ENCODE data around the gene C3orf18. TPM values are rescaled to one million over a fixed set of nuclear protein-coding genes. Genes with fewer than 3 reads are reported as not detected.

The C3orf18 gene
- total RNA-seq, 2 experiments from 2014 or later, result 16.7 to 17.0 TPM

DNA sequence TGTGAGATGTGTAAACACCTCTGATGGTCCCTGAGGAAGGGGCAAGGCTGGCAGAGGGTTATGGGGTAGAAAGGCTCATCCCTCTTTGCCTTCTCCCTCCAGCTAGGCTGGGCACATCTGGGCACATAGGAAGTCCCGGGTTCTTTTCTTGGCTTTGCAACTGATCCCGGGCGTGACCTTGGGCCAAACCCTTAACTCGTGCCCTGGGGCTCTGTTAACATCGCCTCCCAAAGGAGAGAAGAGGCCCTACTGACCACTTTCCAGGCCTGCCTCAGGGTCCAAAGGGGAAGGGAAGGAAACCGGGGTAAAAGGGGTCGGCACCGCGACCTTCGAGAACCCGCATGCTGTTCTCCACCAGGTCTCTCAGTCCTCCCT lies 549 bp downstream of the C3orf18 start:
- no peak for DNase-seq
- peak overlapping the region; percentile 23 for H3K27ac Mint-ChIP-seq
- H3K4me1 Mint-ChIP-seq (ENCODE audit: low read depth), result peaks cover 36% of the 10 kb centered on the region
- no peaks in the 10 kb centered on the region for H3K27me3 Mint-ChIP-seq
- ChIA-PET POLR2A (interaction anchor here (1.2 to 14.0 kb wide), 3 partner anchors 23 to 216 kb away, joined by 3 to 1013 read pairs (median 510); partner anchors contain the start of genes CISH, CYB561D2, MAPKAPK3 and NPRL2), CTCF (interaction anchor here (1.0 to 14.6 kb wide), 6 partner anchors 17 to 108 kb away, joined by 4 to 908 read pairs (median 10); partner anchors contain the start of genes CISH, DOCK3 and MAPKAPK3)
- H3K4me3 Mint-ChIP-seq, result peak overlapping the region; percentile 76
- intact Hi-C loops (cut with micrococcal nuclease), result loop anchor here (5.0 kb wide), 1 partner anchor 210 kb away; the partner anchor contains the start of gene TMEM115
- no peaks in the 10 kb centered on the region for H3K9me3 Mint-ChIP-seq
- peaks cover 32% of the 10 kb centered on the region for H3K36me3 Mint-ChIP-seq

DNA sequence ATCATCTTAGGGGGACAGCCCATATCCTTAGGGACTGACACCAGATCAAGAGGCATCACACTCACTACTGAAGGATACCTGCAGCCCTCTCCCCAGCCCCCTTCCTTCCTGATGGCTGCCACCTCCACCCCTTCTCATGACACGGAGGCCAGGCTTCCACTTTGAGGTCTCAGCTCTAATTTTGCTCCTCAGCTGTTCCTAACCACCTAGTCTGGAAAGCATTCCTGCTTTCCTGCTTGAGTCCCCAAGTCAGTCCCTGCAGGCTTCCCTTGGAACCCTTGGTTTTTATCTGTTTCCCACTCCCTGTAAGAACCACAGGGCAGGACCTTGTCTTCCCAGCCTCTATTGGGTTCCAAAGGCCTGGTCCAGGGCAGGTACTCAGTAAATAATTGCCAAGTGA lies 3.2 kb downstream of the C3orf18 start:
- intact Hi-C loops (cut with micrococcal nuclease), result no loop called here
- ChIA-PET POLR2A (interaction anchor here (0.9 kb wide), 1 partner anchor 49 kb away, joined by 3 read pairs; no protein-coding TSS in a partner anchor), CTCF (no interaction called here)

DNA sequence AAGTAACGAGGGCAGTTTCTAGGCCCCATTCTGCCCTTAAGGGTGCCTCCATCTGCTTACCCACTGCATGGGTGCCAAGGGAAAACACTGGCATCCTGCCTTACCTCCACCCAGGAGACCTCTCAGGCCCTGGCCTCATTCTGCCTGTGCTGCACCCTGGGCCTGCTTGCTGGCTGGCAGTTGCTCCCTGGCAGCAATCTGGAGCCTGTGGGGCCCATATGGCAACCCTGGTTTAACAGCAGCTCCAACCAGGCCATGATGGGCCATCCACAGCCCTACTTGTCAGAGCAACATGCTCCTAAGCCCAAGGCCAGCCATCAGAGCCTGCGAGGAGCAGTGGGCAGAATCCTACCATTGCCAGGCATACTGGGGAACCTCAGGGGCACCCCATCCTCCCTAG lies 3.7 kb downstream of the C3orf18 start:
- H3K9me3 Mint-ChIP-seq, result no peaks in the 10 kb centered on the region
- H3K36me3 Mint-ChIP-seq, result peaks cover 6% of the 10 kb centered on the region
- ChIA-PET CTCF (no interaction called here), POLR2A (no interaction called here)
- intact Hi-C loops (cut with micrococcal nuclease), result no loop called here
- no peak overlapping the region for H3K4me3 Mint-ChIP-seq
- H3K4me1 Mint-ChIP-seq (ENCODE audit: low read depth), result peaks cover 20% of the 10 kb centered on the region
- DNase-seq, result no peak
- no peaks in the 10 kb centered on the region for H3K27me3 Mint-ChIP-seq
- H3K27ac Mint-ChIP-seq, result no peak overlapping the region

More for the DNA sequence above, 3.2 kb downstream of the C3orf18 start:
- Mint-ChIP-seq H3K4me1 (ENCODE audit: low read depth) (peaks cover 20% of the 10 kb centered on the region), H3K27me3 (no peaks in the 10 kb centered on the region), H3K9me3 (no peaks in the 10 kb centered on the region), H3K27ac (no peak overlapping the region), H3K4me3 (no peak overlapping the region), H3K36me3 (peaks cover 6% of the 10 kb centered on the region)
- no peak for DNase-seq

DNA sequence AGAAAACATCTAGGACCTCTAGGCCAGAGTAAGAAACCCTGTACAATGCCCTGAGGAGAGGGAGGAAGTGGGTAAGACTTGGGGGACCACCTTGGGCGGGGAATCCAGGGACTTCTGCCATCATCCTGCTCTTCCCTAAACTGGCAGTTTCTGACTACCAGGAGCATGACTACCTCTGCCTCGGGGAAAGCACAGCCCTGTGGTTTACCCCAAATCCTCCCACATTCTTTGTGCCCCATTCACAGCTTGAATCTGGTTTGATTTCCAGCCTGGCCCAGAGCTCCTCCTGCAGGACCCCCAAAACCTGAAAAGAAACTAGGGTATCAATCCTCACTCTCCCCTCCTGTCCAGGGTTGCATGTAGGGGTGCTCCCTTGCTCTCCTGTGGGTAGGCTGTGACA lies 4.7 kb downstream of the C3orf18 start:
- no peak for DNase-seq
- CTCF ChIA-PET, result no interaction called here

DNA sequence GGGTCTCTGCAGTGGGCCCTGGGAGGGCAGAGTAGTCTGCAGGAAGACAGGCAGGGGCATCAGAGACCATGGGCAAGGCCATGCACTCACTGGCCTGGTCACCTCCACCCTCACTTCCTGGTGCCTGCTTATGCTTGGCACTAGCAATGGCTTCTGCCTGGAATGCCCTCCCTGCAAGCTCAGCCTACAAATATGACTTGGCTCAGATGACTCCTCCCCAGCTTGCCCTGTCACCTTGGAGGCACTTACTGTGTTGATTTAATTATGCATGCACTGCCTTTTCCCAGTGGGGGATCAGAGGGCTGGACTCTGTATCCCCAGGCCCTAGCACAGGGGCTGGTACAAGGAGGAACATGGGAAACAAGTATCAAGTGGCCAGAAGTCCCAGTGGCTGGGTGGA lies 7.8 kb downstream of the C3orf18 start:
- intact Hi-C loops (cut with micrococcal nuclease), result no loop called here
- DNase-seq, result no peak
- Mint-ChIP-seq H3K36me3 (peaks cover 4% of the 10 kb centered on the region), H3K9me3 (no peaks in the 10 kb centered on the region), H3K4me3 (no peak overlapping the region), H3K27me3 (no peaks in the 10 kb centered on the region), H3K4me1 (ENCODE audit: low read depth) (peaks cover 4% of the 10 kb centered on the region), H3K27ac (no peak overlapping the region)
- CTCF ChIA-PET, result no interaction called here
- POLR2A ChIA-PET, result no interaction called here

More for the DNA sequence above, 4.7 kb downstream of the C3orf18 start:
- Mint-ChIP-seq H3K27ac (no peak overlapping the region), H3K4me3 (no peak overlapping the region), H3K27me3 (no peaks in the 10 kb centered on the region), H3K36me3 (peaks cover 6% of the 10 kb centered on the region), H3K9me3 (no peaks in the 10 kb centered on the region), H3K4me1 (ENCODE audit: low read depth) (peaks cover 20% of the 10 kb centered on the region)
- intact Hi-C loops (cut with micrococcal nuclease), result no loop called here
- POLR2A ChIA-PET, result no interaction called here

DNA sequence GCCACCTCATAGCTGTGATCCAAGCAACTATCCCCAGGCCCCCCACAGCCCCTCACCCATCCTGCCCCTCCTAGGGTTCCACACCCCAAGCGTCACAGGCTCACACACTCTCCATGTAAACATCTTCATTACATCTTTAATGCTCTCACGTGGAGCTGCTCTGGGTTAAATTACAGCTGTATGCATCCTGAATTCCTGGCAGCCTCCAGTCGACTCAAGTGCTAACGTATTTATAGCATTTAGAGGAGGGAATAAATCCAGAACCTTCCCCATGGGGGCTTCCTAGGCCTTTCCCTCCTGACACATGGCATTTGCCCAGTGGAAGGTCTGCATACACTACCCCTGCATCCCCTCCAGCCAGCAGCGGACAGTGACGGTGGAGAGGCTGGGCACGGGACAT lies 9.6 kb downstream of the C3orf18 start:
- POLR2A ChIA-PET, result interaction anchor here (0.6 kb wide), 2 partner anchors 53 to 222 kb away, joined by 3 to 4 read pairs; no protein-coding TSS in a partner anchor
- no peaks in the 10 kb centered on the region for H3K9me3 Mint-ChIP-seq
- no peak overlapping the region for H3K4me3 Mint-ChIP-seq
- intact Hi-C loops (cut with micrococcal nuclease), result no loop called here
- no peak overlapping the region for H3K27ac Mint-ChIP-seq
- no peaks in the 10 kb centered on the region for H3K27me3 Mint-ChIP-seq
- DNase-seq, result no peak
- CTCF ChIA-PET, result interaction anchor here (0.9 kb wide), 1 partner anchor 16 kb away, joined by 3 read pairs; no protein-coding TSS in a partner anchor
- H3K4me1 Mint-ChIP-seq (ENCODE audit: low read depth), result peaks cover under 1% of the 10 kb centered on the region
- no peaks in the 10 kb centered on the region for H3K36me3 Mint-ChIP-seq

DNA sequence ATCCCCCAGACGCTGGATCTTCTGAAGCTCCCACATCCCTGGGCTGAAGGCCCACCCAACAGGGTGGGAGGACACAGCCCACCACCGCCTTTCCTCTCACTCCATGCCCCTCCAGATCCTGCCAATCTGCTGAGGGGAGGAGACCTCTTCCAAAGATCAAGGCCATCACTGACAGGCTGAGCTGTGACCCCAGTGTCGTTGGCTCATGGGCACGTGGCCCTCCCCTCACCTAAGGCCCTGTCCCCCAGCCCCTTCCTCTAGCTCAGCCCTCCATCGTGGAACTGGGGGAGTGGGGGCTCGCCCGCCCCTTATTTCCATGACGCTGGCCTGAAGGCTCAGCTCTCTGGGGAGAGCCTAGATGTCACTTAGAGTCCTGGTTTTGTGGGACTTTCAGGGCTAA lies 10.4 kb downstream of the C3orf18 start:
- no peak overlapping the region for H3K27ac Mint-ChIP-seq
- H3K4me1 Mint-ChIP-seq (ENCODE audit: low read depth), result no peaks in the 10 kb centered on the region
- CTCF ChIA-PET, result no interaction called here
- H3K27me3 Mint-ChIP-seq, result no peaks in the 10 kb centered on the region
- H3K9me3 Mint-ChIP-seq, result no peaks in the 10 kb centered on the region
- no peak overlapping the region for H3K4me3 Mint-ChIP-seq
- DNase-seq, result no peak
- H3K36me3 Mint-ChIP-seq, result no peaks in the 10 kb centered on the region
- intact Hi-C loops (cut with micrococcal nuclease), result no loop called here
- POLR2A ChIA-PET, result no interaction called here

DNA sequence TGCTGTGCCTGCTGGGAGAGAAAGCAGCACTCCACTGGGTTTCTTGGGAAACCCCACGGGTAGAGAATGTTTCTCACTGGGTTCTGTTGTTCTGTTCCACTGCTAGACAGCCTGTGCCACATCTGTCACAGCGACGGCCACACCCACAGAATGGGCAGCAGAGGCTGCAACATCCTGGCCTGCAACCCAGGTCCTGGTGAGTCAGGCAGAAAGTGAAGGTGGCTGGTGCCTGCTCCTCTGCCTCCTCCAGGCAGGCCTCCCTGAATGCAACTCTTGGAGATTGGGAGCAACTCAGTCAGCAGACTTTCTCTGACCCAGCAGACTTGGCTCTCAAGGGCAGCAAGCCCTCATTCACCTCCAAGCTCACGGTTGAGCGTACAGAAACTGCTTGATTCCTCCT lies 13.0 kb downstream of the C3orf18 start:
- intact Hi-C loops (cut with micrococcal nuclease), result no loop called here
- no peaks in the 10 kb centered on the region for H3K9me3 Mint-ChIP-seq
- ChIA-PET POLR2A (no interaction called here), CTCF (interaction anchor here (1.6 kb wide), 1 partner anchor 12 kb away, joined by 5 read pairs; no protein-coding TSS in a partner anchor)
- H3K27ac Mint-ChIP-seq, result no peak overlapping the region
- H3K4me1 Mint-ChIP-seq (ENCODE audit: low read depth), result no peaks in the 10 kb centered on the region
- H3K4me3 Mint-ChIP-seq, result no peak overlapping the region
- no peaks in the 10 kb centered on the region for H3K27me3 Mint-ChIP-seq
- no peaks in the 10 kb centered on the region for H3K36me3 Mint-ChIP-seq
- DNase-seq, result peak; percentile 49

DNA sequence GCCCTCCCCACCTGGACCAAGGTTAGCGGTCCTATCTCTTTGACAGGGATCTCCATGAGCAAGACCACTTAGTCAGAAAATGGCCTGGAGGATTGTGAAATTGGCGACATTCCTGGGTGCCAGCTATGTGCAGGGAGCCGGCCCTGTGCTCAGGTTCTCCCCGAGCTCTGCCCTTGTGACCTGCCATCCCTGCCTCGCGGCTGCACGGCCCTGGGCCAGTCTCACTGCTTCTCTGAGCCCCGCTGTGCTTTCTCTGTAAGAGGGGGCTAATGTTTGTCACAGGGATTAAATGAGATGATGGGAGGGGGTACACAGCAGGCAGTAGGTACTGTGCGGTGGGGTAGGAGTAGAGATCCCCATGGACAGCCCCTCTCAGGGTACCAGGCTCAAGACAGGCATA lies 14.9 kb downstream of the C3orf18 start:
- POLR2A ChIA-PET, result no interaction called here
- intact Hi-C loops (cut with micrococcal nuclease), result no loop called here

DNA sequence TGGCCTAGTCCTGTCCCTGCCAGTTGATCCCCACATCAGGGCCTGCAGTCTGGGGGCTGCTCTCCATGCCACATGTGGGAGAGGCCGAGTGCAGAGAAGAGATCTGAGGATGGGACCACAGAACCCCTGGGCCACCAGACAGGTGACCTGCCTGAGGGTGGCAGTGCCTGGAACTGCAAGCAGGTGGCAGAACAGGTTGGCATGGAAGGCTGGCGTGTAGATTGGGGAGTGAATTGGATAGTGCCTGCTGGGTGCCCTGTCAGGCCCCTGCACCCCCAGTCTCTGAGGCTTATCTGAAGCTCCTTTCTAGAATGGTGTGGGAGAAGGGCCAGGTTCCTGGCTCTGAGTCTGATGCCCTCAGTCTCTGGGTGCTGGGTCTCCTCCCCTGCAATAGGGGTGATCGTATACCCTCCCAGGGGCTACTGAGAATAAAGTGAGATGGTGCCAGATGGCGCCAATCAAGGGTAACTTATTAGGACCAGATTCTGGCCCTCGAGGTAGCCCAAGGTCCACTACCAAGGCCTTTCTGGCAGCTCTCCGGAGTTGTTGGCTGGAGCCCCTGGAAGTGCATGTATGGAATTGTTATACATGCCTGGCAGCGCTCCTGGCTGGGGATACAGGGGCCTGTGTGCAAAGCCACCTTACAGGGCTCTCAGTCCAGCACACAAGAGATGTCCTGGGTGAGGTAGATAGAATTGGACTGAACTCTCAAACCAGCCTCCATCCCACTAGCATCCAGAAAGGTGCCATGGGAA lies 15.7 kb downstream of the C3orf18 start:
- Mint-ChIP-seq H3K9me3 (no peaks in the 10 kb centered on the region), H3K4me3 (no peak overlapping the region), H3K36me3 (no peaks in the 10 kb centered on the region), H3K27ac (peak overlapping the region; percentile 23), H3K27me3 (no peaks in the 10 kb centered on the region), H3K4me1 (ENCODE audit: low read depth) (no peaks in the 10 kb centered on the region)
- CTCF ChIA-PET, result interaction anchor here (0.8 to 2.2 kb wide), 3 partner anchors 9 to 65 kb away, joined by 3 to 9 read pairs (median 3); partner anchors contain the start of gene MAPKAPK3
- DNase-seq, result peak; percentile 23
- intact Hi-C loops (cut with micrococcal nuclease), result no loop called here
- POLR2A ChIA-PET, result no interaction called here

More for the DNA sequence above, 14.9 kb downstream of the C3orf18 start:
- Mint-ChIP-seq H3K36me3 (no peaks in the 10 kb centered on the region), H3K9me3 (no peaks in the 10 kb centered on the region), H3K27me3 (no peaks in the 10 kb centered on the region), H3K4me3 (no peak overlapping the region), H3K4me1 (ENCODE audit: low read depth) (no peaks in the 10 kb centered on the region), H3K27ac (no peak overlapping the region)
- CTCF ChIA-PET, result no interaction called here
- no peak for DNase-seq

DNA sequence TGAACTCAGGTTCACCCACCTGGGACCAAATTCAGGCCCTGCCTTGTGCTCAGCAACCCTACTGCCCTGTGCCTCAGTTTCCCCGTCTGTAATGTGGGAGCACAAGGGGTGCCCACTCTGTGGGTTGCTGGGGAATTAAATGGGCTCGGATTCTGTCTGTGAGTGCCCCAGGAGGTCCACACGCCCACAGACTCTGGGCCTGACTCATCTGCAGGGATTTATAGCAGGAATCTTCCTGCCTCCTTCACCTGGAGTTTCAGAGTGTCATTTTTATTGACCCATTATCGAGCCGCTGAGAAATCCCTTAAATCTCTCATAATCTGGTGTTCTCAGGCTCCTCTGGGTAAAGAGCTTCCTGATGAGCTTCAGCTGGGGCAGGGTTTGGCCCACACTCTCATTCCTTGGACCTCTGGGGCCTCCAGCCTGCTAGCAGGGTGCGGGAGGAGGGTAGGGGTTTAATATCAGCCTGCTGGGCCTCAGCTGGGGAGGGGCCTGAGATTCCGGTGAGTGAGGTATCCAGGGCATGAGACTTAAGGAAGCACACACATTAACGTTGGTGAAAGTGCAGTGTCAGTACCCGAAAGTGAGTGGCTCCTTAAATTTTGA lies 16.4 kb downstream of the C3orf18 start:
- Mint-ChIP-seq H3K27ac (no peak overlapping the region), H3K27me3 (no peaks in the 10 kb centered on the region), H3K4me3 (no peak overlapping the region), H3K4me1 (ENCODE audit: low read depth) (no peaks in the 10 kb centered on the region), H3K36me3 (no peaks in the 10 kb centered on the region), H3K9me3 (no peaks in the 10 kb centered on the region)
- POLR2A ChIA-PET, result no interaction called here
- CTCF ChIA-PET, result interaction anchor here (0.8 to 2.2 kb wide), 4 partner anchors 9 to 65 kb away, joined by 3 to 12 read pairs (median 6); partner anchors contain the start of genes C3orf18 and MAPKAPK3
- intact Hi-C loops (cut with micrococcal nuclease), result no loop called here
- DNase-seq, result no peak

DNA sequence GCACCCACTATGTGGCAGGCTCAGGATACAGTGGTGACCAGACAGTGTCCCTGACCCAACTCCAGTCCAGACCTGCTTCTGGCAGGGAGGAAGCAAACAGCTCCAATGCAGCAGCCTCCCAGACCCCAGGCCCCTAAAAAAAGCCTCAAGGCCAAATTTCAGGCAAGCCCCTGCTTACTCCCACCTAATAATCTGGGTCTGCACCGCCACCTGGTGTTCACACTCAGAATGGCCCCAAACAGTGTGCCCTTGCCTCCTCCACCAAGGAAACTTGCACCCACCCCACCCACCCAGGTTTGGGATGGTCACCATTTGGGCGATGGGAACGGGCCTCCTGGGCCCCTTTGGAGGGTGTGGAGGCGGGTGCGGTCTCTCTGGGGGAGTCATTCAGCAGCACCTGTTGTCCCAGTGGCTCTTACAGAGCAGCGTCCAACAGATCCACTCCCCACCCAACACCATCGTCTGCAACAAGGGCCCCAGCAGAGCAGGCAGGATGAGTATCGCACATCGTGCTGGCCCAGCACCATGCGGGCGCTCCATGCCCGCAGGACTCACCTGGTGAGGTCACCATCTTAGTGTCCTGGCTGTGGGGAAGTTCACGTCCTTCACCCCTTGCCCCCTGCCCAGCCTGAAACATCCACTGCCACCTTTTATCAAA lies 17.3 kb downstream of the C3orf18 start:
- Mint-ChIP-seq H3K9me3 (no peaks in the 10 kb centered on the region), H3K27ac (no peak overlapping the region), H3K4me1 (ENCODE audit: low read depth) (no peaks in the 10 kb centered on the region), H3K36me3 (no peaks in the 10 kb centered on the region), H3K27me3 (no peaks in the 10 kb centered on the region), H3K4me3 (no peak overlapping the region)
- DNase-seq, result peak; percentile 79
- CTCF ChIA-PET, result interaction anchor here (0.8 to 3.3 kb wide), 13 partner anchors 8 to 822 kb away, joined by 3 to 17 read pairs (median 4); partner anchors contain the start of genes C3orf18 and MAPKAPK3
- intact Hi-C loops (cut with micrococcal nuclease), result loop anchor here (1.0 kb wide), 1 partner anchor 114 kb away; no protein-coding TSS in a partner anchor
- POLR2A ChIA-PET, result no interaction called here

Measured in activated CD4-positive, alpha-beta memory T cell treated with anti-CD3 and anti-CD28 coated beads for 36 hours (primary cell).